Kidney glomerular epithelial cell (primary cell): ENCODE results near the gene AGPS.
"Not testable (repeated sequence)": the region's sequence is repeated elsewhere in the genome, so short reads cannot be mapped to it uniquely, and the experiment has no call there.

Source experiments
- DNase-seq: peaks from one replicate; lab custom pipeline; 2025; lab: John Stamatoyannopoulos, UW

The AGPS gene

DNA sequence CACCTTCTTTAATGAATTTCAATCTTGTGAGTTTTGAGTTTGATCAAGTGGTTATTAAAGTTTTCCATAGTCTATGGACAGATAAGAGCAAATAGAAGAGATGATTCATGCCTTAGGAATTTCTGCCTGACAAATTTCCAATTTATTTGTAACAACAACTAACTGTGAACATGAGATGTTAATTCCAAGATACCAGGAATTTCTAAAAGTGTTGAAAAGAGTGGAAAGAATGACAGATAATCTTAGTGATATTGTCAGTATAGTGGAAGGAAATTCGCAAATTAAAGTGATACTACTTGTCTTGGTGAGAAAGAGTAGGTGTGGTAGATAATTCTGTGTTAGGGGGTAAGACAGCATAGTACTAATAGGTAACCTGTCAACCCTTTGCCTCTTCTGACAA lies 82.4 kb downstream of the AGPS start:
- peak; percentile 25 for DNase-seq

- no peak for DNase-seq
Measured at GRCh38 chr2:177476897-177477296, 84.3 kb downstream of the AGPS start.

GRCh38 chr2:177478029-177478428 lies 85.5 kb downstream of the AGPS start:
- peak; percentile 2 for DNase-seq

- DNase-seq: no peak
Measured at GRCh38 chr2:177478907-177479306, 86.3 kb downstream of the AGPS start.

- DNase-seq: no peak
Measured at GRCh38 chr2:177482195-177482594, 89.6 kb downstream of the AGPS start.

GRCh38 chr2:177483531-177483930 lies 91.0 kb downstream of the AGPS start:
- DNase-seq: no peak

GRCh38 chr2:177484180-177484795 lies 91.7 kb downstream of the AGPS start:
- DNase-seq: no peak

DNA sequence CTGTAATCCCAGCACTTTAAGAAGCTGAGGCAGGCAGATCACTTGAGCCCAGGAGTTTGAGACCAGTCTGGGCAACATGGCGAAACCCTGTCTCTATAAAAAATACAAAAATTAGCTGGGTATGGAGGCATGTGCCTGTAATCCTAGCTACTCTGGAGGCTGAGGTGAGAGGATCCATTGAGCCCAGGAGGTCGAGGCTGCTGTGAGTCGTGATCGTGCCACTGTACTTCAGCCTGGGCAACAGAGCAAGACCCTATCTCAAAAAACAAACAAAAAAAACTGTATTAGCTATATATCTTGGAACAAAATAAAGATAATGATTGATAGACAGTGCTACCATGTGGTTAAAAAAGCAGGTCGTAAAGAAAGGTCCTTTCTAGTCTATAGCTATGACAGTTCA lies 93.1 kb downstream of the AGPS start:
- DNase-seq: not testable (repeated sequence)

DNA sequence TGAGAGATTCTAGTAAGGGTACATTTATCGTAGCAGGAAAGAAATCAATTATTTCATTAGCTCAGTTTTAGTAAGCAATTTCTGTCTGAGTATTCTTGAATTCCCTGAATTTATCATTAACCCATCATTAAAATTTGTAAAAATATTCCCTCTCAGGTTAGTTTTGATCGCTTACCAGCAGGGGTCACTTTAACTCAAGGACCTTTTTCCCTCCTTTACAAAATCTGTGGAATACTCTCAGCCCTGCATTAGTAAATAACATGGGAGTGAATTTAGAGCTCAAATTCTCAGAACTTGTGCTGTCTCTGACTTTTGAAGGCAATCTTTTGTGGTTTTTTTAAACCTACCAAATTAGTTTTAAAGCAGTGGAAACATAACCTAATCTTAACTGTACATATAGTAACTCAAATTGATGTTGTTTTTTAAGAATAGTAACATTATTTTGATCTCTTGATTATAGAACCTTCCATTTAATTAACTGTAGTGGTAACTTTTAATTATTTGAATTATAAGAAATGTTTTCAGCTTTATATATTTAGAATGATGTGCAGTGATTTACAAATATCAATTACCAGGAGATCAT lies 97.2 kb downstream of the AGPS start:
- peak; percentile 24 for DNase-seq

- DNase-seq: no peak
Measured at GRCh38 chr2:177495945-177496344, 103.4 kb downstream of the AGPS start.

DNA sequence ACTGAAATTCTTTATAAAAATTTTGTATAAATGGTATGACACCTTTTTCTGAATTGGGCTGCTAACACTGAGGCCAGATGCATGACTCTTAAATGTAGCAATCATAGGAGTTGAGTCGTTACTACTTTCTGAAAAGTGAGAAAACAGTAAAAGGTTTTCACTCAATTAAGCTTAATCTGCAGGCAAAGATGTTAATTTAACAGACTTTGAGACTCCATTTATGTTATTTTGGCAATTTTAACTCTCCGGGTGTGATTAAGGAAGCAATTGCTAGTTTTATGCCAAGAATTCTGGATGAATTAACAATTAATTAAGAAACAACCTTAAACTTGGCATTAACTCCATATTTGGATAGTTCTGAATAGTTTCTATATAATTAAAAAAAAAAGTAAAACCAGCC lies 104.3 kb downstream of the AGPS start:
- no peak for DNase-seq

- DNase-seq: no peak
Measured at GRCh38 chr2:177501186-177501585, 108.6 kb downstream of the AGPS start.

GRCh38 chr2:177506505-177506904 lies 113.9 kb downstream of the AGPS start:
- no peak for DNase-seq

- no peak for DNase-seq
Measured at GRCh38 chr2:177506998-177507397, 114.4 kb downstream of the AGPS start.

DNA sequence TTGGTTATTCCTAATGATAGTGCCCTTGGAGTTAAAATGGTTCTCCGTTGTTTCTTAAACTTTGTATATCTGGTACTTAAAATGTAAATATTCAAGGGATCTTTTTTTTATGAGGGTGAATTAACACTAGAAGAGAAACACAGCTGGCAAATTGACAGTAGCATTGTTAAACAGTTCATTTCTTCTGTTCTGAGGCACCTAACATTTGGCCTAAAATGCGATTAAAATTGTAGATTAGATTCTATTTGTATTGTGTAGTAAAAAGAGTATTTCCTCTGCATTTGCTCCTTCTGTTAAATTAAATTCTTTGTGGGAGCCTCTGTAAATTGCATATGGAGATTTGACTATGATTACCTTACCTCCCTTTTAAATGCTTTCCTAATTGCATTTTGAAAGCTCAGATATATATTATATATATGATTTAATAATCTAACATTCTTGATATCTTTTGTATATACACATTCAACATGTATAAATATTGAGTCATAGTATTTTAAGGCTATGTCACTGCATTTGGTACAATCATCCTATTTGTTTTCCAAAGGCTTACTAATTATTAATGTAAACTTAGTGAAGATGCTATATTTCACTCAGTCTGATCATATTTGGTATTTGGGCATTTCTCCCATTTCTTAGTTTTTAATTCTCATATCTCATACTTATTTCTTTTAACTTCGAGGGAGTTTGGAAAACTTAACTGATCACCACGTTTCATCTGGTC lies 124.4 kb downstream of the AGPS start:
- DNase-seq: no peak

GRCh38 chr2:177518754-177519153 lies 126.2 kb downstream of the AGPS start:
- DNase-seq: no peak

- no peak for DNase-seq
Measured at GRCh38 chr2:177519534-177520115, 127.1 kb downstream of the AGPS start.

DNA sequence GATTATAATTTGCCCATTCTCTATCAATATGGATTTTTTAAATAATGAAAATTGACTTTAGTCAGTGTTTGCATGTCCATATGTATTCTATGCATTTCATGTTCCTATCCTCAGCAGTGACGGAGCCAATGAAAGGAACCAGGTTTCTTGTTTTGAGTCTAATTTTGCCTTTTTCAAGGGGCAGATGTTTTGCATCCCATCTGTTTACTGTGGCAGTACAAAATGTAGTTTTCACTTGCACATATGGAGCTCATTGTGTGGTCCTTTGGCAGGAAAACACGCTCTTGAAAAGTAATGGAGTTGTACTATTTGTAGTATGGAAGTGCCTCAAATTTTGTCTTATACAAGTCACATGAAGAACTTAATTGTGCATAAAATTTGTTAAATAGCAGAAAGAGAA lies 127.8 kb downstream of the AGPS start:
- no peak for DNase-seq

DNA sequence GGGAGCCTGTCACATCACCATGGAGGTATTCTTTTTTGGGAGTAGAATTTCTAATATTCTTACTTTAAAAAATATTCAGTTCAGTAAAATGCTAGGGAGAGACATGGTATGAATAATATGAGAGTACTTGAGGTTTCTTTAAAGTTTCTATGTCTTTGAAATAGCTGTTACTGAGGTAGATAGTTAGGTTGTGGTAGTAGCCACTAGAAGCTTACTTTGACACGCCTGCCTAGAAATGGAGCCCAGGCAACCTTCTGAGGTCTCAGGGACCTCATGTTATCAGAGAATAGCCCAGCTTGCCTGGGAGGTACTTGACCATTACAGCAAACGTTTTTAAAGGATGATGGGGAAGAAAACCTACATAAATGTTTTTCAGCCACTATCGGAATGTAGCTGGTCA lies 131.2 kb downstream of the AGPS start:
- DNase-seq: no peak

DNA sequence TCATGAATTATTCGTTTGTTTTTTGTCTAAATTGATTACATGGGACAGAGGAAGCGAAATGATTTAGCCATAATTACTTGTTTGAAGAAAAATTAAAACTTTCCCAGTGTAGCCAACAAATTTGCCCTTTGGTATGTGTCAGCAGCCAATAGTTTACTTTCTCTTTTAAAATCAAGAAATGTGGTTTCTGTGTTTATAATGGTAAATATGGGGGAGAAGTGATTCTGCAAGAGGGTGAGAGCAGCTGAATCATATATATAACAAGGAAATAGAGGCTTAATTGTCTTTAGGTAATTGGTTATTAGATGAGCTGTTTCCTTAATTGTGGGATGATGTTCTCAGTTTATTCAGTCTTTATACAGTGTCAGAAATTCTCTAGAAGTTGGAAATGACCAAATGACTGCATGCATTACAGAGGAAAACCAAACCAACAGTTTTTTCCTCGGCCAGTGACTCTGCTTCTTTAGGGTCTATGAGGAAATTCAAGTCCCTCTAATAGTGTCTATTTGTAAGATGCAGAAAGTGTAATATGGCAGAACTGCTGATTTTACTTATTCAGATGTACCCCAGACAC lies 132.9 kb downstream of the AGPS start:
- DNase-seq: no peak

- no peak for DNase-seq
Measured at GRCh38 chr2:177528351-177528933, 135.9 kb downstream of the AGPS start.

DNA sequence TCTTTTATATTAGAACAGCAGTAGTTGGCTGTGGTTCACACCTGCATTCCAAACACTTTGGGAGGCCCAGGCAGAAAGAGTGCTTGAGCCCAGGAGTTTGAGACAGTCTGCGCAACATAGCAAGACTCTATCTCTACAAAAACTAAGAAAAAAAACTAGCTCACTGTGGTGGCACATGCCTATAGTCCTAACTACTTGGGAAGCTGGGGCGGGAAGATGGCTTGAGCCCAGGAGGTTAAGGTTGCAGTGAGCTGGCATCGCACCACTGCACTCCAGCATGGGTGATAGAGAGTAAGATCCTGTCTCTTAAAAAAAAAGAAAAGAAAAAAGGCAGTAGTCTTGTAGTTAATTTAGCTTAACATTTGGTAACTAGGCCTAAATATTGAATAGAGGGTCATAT lies 136.6 kb downstream of the AGPS start:
- no peak for DNase-seq
